Osteoblast (primary cell): ENCODE measurements around the gene ARID3A. TPM values are rescaled to one million over a fixed set of nuclear protein-coding genes. Genes with fewer than 3 reads are reported as not detected.

Experiments used
- DNase-seq: peaks from one replicate; pipeline ENCODE4 v3.0.0; 2011; ENCODE audit warnings: low spot score, mixed read lengths; ENCODE audit not compliant: insufficient read length; ENCODE audit errors: missing footprints
- H2AFZ ChIP-seq: 2 replicates; pipeline ENCODE4 v1.6.0; 2011; ENCODE audit warnings: mild to moderate bottlenecking, low read length
- H3K27ac ChIP-seq: 2 replicates; pipeline ENCODE4 v1.5.1; 2011; ENCODE audit warnings: mild to moderate bottlenecking, low read depth, low read length, moderate library complexity
- H3K27me3 ChIP-seq: 2 replicates; pipeline ENCODE4 v1.6.0; 2012; ENCODE audit warnings: mild to moderate bottlenecking, control low read depth, inconsistent platforms, low read length, moderate library complexity; ENCODE audit not compliant: insufficient read depth
- H3K36me3 ChIP-seq: 2 replicates; pipeline ENCODE4 v1.5.1; 2011; ENCODE audit warnings: mild to moderate bottlenecking, low read length, control low read depth, moderate library complexity; ENCODE audit not compliant: insufficient read depth
- H3K4me1 ChIP-seq: 2 replicates; pipeline ENCODE4 v1.5.1; 2011; ENCODE audit warnings: mild to moderate bottlenecking, low read length, control low read depth, moderate library complexity; ENCODE audit not compliant: insufficient read depth
- H3K4me2 ChIP-seq: 2 replicates; pipeline ENCODE4 v1.6.0; 2011; ENCODE audit warnings: mild to moderate bottlenecking, low read length; ENCODE audit not compliant: insufficient read depth
- H3K4me3 ChIP-seq: fragments of 200-600 bp; sonication (generic); 3 replicates; pipeline ENCODE4 v1.5.1; 2012; ENCODE audit warnings: mild to moderate bottlenecking, low read length, inconsistent platforms; ENCODE audit not compliant: insufficient read depth
- H3K79me2 ChIP-seq: 2 replicates; pipeline ENCODE4 v1.6.0; 2012; ENCODE audit warnings: mild to moderate bottlenecking, low read length, control low read depth, inconsistent platforms; ENCODE audit not compliant: insufficient read depth
- H3K9me3 ChIP-seq: 2 replicates; pipeline ENCODE4 v1.5.1; 2011; ENCODE audit warnings: low read depth, low read length, control low read depth
- H4K20me1 ChIP-seq: 2 replicates; pipeline ENCODE4 v1.6.0; 2012; ENCODE audit warnings: mild to moderate bottlenecking, low read length, control low read depth; ENCODE audit not compliant: insufficient read depth
- CTCF ChIP-seq: IDR thresholded peaks from 2 replicates; pipeline ENCODE4 v1.5.1; 2011; ENCODE audit warnings: mild to moderate bottlenecking, low read depth, low read length, moderate library complexity; ENCODE audit errors: extremely low read depth
- total RNA-seq: library from RNA; depleted of rRNA; stranded (reverse); fragments of >200 nt; gene quantifications from 2 replicates; pipeline ENCODE4 v1.2.3, GENCODE V29; 2012

Gene ARID3A
- total RNA-seq, 1 donor, result 21.7 TPM

GRCh38 chr19:1015061-1015781 lies 89.4 kb downstream of the ARID3A start:
- Histone ChIP-seq H3K27ac (no peak overlapping the region), H3K79me2 (peaks cover 74% of the 10 kb centered on the region), H3K9me3 (no peaks in the 10 kb centered on the region), H3K4me1 (peaks cover 30% of the 10 kb centered on the region), H3K4me3 (no peak overlapping the region), H2AFZ (no peak overlapping the region), H3K27me3 (no peaks in the 10 kb centered on the region), H4K20me1 (peaks cover 66% of the 10 kb centered on the region), H3K36me3 (peaks cover 21% of the 10 kb centered on the region), H3K4me2 (no peak overlapping the region)
- TF ChIP-seq CTCF, result no peak
- no peak for DNase-seq

- Histone ChIP-seq H3K79me2 (peaks cover 82% of the 10 kb centered on the region), H3K27me3 (no peaks in the 10 kb centered on the region), H3K36me3 (peaks cover 17% of the 10 kb centered on the region), H2AFZ (no peak overlapping the region), H3K4me2 (peak overlapping the region; percentile 22), H4K20me1 (peaks cover 68% of the 10 kb centered on the region), H3K9me3 (no peaks in the 10 kb centered on the region), H3K4me1 (peaks cover 30% of the 10 kb centered on the region), H3K27ac (peak overlapping the region; percentile 31), H3K4me3 (no peak overlapping the region)
- DNase-seq, result no peak
- TF ChIP-seq CTCF, result no peak
These were observed 90.2 kb downstream of the ARID3A start for GRCh38 chr19:1015782-1016646.

- TF ChIP-seq CTCF, result no peak
- Histone ChIP-seq H3K27ac (peak overlapping the region; percentile 31), H4K20me1 (peaks cover 68% of the 10 kb centered on the region)
These were observed 90.8 kb downstream of the ARID3A start for GRCh38 chr19:1016647-1017114.

More at GRCh38 chr19:1016647-1017114, 90.8 kb downstream of the ARID3A start:
- peaks cover 30% of the 10 kb centered on the region for H3K4me1 ChIP-seq
- no peak overlapping the region for H2AFZ ChIP-seq
- no peak overlapping the region for H3K4me3 ChIP-seq
- peak overlapping the region; percentile 50 for H3K4me2 ChIP-seq
- peak; percentile 98 for DNase-seq
- peaks cover 15% of the 10 kb centered on the region for H3K36me3 ChIP-seq
- no peaks in the 10 kb centered on the region for H3K27me3 ChIP-seq
- no peaks in the 10 kb centered on the region for H3K9me3 ChIP-seq
- H3K79me2 ChIP-seq, result peaks cover 82% of the 10 kb centered on the region
